HG03159 (cell line): ENCODE measurements around the gene CREB5.

Experiments
- ATAC-seq: cut with Tn5 transposase; IDR thresholded peaks from one replicate; pipeline ENCODE4 v1.9.1; 2021; ENCODE audit warnings: mild to moderate bottlenecking, moderate library complexity; ENCODE audit not compliant: unreplicated experiment

The CREB5 gene

DNA sequence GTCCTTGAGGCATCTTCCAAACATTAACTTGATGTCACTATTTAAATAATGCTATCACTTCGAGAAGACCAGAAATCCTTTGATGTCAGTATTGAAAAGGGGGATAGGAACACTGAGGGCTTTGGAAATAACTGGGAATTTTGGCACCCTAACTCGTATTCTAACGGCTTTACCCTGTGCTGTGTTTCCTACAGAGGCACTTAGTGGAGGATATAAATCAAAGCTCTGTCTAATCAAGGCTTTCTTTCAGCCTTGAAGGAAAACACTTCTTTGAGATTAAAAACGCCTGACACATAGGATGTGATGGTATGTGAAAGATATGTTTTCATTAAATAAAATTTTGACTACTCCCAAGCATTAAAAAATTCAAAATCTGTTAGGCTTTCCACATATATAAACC lies 62.3 kb downstream of the CREB5 start:
- no peak for ATAC-seq

DNA sequence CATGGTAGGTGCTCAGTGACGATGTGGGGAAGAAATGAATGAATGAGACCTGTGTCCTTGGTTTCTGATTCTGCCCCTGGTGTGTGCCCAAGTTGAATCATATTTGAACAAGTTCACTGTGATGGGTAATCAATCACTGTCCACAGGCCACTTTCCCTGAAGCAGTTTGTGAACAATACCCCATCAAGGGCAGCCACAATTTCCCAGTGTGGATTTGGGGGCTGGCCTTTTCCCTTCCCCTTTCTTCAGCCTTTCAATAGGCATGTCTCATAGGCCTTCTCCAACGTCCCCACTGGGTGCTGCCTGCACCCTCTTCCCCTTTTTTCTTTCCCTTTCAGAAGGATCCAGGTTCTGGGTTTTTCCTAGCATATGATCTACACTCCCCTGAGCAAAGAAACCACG lies 64.7 kb downstream of the CREB5 start:
- ATAC-seq = no peak

DNA sequence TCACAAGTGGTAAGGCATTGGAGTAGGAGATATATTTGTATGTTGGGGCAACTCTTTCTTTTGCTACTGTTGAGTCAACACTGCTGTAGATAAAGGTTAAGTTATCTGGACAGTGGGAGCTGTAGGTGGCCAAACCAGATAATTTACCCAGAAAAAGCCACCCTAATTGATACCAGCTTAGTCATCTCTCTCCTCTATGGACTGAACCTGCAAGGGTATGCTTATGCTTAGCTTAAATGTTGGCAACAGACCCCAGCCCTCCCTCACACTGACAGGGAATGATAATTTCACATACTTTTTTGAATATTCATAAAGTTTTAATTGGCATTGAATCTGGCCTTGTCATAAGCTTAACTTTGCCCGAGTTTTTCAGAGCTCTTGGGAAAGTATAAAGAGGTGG lies 66.3 kb downstream of the CREB5 start:
- no peak for ATAC-seq

DNA sequence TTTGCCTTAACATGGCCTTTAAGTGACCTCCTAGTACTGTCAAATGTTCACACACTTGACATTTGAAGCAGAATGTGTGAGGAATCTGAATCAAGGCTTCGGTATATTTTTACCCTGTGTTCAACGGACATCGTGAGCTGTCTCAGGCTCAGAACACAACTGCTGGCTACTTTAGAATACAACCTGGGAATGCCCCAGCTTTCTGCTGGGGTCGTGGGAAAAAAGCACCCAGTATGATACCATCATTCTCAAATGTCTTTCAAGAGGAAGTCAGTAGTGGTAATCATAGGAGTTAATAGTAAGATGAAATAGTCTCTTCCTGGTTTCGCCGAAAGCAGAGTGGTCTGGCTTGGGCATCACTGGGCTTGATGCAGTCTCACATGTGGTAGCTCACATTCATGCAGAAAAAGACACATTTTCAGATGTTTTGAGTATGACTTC lies 67.2 kb downstream of the CREB5 start:
- ATAC-seq = peak; percentile 63

DNA sequence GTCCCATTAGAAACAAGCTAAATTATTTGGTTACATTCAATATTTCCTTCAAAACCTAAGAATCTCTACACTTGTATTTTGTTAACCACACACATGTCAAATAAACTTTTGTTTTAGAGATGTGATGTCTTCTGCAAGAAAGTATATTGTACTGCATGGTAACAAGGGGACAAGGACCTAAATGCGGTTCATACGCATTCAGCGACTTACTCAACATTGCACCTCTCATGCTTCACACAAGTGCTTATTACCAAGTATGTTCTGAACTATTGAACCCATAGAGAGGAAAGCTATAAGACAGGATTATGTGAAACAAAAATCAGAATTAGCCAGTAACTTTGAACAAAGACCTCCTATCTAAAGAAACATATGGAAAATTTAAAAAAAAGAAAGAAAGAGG lies 68.3 kb downstream of the CREB5 start:
- no peak for ATAC-seq

DNA sequence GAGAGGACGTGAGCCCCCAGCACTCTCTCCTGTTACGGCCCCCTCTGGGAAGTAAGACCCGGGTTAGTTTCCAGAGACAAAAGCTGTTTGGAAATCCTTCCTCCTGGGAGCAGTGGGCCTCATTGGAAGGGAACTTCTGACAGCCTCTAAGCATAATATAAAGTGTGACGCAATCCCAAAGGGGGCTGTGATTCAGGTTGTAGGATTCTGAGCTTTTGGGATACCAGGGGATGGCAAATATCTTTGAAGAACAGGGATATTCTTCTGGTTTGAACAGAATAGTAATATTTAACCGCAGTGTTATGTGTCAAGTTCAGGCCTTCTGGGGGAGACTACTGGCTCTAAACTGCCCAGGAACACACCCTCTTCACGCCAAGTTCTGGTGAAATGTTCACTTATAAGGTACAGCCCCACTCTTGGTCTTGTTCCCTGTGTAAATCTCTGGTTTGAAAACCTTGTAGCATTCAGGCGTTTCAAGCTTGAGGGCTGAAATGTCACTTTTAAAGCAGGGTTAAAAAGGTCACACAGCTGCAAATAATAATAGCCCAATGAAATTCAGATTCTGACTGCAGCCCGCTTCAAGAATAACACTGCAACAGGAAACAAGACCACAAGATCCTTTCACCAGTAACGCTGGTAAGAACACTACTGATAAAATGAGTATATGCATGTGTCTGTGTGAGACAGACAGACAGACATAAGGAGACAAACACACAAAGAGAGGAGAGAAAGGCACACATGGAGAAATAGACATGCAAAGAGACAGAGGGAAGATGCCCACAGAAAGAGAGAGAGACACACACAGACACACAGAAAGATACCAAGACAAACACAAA lies 69.0 kb downstream of the CREB5 start:
- ATAC-seq = peak; percentile 75

DNA sequence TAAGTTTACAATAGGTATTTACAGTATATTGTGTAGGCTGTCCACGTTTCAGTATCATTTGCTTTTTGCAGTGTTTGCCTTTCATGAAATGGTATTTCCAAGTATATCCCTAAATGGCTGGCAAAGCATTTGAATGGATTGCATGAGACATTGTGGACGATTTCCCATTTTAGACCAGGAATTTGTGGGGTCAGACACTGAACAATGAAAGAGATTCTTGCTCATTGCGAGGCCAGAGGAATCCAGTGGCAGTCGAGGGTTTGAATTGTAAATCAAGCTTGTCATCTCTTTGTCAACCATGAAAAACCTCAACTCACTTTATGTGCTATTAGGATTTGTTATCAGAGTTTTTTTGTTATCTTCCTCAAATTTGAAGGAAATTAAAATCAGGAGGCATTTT lies 70.8 kb downstream of the CREB5 start:
- no peak for ATAC-seq

DNA sequence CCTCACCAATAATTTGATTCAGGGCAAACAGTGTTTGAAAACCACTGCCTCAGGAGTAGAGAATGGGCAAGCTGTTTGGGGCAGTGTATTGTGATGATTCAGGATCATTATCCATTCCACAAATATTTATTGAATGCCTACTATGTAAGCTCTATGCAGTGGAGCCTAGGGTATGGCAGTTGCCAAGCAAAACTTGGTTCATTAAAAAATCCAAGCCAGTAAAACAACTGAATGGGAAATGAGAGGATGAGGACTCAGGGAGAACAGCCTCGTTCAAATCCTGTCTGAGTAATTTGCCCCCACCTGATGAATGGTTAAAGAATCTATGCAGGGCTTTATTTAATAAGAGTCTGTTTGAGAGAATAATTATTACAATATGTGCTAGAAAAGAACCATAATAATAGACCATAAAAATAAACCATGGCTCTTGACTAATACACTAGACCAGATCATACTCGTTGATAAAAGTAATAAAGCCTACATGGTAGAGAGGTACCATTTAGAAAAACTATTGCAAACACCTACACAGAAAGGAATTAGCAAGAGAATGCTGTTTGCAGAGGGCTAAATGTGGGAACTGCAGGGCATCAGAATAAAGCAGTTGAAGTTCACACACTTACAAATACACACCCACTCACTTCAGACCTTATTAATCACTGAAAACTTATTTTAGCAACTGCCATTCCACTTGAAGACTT lies 71.7 kb downstream of the CREB5 start:
- ATAC-seq = no peak

DNA sequence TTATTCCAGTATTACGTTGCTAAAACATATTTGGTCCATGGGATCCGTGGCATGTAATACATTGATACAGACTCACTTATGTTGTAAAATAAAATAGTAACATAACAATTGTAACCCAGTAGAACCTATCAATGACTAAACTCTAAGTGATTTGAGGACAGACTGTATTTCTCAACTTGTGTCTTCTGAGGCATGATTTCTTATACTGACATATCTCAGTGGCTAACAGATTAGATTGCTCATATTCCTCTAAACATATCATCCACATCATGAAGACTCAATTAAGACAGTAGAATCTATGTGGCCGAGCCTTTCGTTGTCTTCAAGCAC lies 72.3 kb downstream of the CREB5 start:
- ATAC-seq = no peak

DNA sequence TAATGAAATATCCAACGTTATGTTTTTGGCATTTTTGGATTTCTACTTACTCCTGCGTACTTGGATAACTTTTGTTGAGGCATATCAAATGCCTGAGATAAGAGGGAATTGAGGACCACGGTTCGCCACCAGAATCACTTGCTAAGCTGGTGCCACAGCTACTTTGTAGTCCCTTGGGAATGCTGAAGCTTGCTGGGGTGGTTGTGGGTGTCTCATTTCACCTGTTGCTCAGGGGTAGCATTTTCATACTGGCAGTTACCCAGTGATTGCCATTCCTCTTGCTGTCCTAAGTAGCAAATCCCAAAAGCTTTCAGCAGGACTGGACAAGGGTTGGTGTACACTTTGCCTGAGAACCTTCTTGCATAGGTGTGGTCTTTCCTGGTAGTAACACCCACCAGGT lies 75.2 kb downstream of the CREB5 start:
- no peak for ATAC-seq

DNA sequence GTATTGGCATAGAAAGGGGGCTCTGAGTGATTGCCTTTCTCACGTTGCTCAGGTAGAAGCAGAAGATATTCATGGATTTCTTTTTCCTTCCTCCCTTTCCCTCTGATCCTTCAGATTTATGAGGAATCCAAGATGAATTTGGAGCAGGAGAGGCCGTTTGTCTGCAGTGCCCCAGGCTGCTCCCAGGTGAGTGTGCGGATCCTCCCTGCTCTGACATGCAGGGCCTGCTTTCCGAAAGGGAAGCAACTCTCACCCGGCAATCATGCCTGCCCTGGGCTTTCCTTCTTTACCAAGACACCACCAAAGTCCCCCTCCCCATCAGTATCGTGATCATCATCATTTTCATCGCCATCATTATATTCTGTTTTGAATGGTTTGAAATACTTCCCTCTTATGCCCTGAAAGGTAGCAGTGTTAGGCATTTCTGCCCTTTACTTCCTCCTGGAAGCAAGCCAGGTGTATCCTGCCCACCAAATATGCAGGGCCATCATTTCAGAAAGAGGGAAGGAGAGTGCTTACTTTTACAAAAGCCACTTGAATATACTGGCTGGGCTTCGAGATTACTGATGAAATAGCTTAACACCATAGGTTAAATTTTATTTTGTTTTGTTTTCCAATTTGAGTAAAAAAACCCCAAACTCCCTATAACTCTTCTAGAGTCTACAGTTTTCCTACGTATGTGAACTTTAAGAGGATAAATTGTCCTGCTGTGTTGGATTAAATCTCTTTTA lies 75.9 kb downstream of the CREB5 start:
- ATAC-seq = no peak

DNA sequence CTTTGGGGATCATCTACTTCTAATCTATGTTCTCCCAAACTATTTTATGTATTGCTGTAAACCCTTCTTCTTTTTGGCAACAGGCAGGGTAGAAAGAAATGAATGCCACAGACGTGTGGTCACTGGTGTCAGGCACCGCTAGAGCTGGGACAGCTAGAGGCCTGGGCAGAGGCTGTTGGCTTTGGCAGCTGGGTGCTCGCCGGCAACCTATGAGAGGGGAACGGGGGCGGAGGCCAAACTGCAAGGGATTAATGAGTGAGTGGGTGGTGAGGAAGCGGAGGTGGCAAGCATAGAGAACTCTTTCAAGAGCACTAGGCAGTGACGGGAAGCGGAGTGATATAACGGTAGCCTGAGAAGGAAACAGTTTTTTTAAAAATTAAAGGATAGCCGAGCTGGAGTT lies 78.5 kb downstream of the CREB5 start:
- ATAC-seq = no peak

DNA sequence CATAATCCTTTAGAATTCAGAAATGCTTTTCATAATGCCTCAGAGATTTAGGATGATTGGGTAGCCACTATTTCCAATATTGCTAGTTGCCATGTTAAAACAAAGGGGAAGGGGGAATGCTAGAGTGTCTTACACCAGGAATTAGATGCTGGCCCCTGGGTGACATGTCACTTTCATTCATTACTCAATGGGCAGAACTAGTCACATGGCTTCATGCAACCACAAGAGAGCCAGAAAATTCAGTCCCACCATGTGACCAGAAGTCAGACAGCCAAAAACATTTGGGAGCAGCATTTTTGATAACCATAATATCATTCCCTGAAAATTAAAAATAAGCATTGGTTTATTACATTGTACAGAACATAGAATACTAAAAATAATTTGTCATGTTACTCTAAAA lies 81.2 kb downstream of the CREB5 start:
- no peak for ATAC-seq

DNA sequence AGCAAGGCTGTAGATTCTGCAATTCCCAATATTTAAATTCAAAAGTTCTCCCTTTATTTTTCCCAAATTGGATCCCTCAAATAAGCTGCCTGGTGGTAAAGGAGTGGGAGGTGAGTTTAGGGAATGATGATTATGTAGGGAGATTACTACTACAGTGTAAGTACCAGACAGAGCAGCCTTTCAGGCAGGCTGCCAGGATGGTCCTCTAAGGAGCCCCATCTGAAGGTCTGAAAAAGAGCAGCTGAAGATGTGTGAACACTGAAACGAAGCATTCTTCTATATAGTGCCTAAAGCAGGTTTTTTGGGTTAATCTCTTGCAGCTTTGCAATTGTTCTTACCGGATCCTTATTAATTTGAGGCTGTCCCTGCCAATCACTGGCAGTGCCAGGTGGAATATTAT lies 84.7 kb downstream of the CREB5 start:
- no peak for ATAC-seq

DNA sequence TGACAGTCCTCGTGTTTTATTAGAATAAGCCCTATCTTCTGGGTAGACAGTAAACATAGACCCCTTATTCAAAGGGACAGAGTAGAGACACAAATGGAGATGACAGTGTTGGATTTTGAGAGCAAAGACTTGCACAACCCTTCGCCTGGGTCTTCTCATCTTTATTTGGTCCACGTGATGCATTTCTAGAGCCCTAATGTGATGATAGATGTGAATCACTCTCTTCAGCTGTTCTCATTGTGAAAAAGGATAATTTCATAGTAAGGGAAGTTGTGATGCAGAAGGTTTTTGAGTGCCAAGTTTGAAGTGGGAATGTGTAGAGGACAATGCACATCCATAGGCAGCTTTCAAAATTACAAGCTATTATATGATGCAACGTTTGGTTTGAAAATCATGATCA lies 86.3 kb downstream of the CREB5 start:
- no peak for ATAC-seq

DNA sequence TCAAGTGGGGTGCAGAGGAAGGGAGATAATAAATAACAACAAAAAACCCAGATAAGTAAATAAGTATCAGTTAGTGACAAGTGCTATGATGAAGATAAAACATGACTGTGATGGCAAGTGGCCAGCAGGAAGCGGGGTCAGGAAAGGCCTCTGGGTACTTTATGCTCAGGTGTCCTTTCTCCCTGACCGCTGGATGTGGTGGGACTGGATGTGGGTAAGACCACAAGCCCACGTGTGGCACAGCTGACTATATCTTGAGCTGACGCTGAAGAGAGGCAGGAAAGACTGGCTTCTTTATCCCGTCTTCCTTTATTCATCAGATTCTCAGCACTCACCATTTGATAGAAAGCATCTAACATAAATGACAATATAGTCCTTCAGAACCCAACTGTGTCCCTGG lies 87.8 kb downstream of the CREB5 start:
- no peak for ATAC-seq

DNA sequence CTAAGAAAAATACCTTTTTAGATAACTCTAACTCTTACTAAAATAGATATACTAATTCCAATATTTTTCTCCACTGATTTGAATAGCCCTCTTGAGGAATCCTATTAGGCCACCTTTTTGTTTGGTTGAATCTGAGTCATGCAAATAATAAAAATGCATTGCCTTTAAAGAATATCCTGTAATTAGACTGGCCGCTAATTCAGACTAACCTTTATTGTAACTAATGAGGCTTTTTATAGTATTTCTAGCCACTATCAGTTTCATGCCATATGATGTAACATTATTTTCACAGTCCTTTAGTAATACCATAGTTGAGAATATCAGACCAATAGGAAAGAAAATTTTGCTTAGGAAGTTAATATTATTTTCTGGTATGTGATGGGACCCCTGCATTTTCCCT lies 90.1 kb downstream of the CREB5 start:
- no peak for ATAC-seq

DNA sequence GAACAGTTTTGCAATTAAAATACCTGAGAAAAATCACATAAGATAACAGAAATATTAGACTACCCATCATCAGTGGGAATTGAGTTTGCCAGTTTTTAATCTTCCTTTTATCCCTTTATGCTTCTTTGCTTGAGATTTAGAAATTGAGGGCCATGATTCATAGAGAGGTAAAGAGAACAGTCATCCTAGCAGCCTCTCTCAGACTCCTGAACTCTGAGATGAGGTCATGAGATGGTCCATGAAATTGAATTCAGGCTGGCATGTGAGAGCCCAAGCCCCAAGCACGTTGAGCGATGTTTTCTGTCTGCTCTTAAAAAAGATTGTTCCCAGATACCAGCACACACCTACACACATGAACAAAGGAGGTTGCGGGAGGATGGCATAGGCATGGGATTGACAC lies 91.1 kb downstream of the CREB5 start:
- no peak for ATAC-seq

DNA sequence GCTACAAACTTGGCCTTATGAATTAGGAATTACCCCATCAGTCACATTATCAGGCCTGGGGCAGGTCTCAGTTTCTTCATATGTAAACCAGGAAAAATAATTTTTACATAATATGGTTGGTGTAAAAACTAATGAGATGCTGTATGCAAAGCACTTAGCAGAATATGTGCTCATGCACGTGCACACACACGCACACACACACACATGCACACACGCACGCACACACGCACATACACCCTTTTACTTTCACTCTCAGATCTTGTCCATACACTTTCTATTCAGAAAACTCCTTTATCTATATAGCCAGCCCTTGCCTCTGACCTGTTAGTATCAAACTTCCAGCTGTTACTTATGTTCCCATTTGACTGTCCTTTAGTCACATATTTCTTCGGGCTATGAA lies 92.7 kb downstream of the CREB5 start:
- no peak for ATAC-seq

DNA sequence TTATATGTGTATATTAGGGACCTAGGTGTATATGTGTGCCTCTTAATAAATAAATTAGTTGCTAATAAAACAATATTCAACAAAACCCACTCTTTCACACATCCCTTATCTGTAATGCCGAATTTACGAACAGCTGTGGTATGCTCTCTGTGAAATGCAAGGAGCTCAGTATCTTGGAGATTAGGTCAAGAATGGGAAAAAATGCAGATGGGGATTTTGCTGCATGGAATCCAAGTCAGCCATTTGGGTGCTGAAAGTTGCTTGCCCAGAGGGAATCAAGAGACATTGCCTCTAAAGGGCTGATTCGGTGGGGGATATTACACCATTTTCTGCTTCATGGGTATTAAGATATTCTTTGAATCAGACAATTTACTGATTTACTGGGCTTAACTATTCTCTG lies 93.5 kb downstream of the CREB5 start:
- ATAC-seq = no peak

DNA sequence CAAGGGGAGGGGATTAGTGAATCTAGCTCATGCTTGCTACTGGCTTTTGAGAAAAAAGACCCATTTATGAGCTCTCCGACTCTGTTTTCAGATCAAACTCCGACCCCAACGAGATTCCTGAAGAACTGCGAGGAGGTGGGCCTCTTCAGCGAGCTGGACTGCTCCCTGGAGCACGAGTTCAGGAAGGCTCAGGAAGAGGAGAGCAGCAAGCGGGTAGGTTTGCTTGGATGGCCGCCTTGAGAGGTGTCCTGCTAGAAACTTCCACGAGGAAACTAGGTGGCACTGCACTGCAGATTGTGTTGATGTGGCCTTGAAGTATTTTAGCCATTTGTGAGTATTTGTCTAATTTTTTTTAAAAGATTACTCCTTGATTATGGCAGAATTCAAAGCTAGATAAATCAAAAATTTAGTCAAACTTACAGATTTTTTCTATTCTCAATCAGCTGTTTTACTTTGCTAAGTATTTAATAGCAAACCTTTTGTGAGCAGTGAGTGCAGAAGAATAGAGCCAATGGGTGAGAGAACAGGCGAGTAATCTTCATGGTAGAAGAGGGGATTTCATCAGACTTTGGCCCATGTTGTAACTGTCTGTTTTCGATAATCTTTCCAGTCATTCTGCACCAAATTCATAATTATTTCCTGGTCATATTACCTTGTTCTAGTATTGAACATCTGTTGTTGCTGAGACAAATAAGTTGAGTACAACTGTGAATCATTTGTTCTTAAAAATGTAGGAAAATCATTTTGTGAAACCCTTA lies 95.4 kb downstream of the CREB5 start:
- ATAC-seq = no peak
